GM23248 (cell line): ENCODE measurements around the gene PUS1.

Experiments
- EZH2 ChIP-seq: fragments of 200-600 bp; sonication (generic); IDR thresholded peaks from 2 replicates; pipeline ENCODE4 v1.6.1; 2018; ENCODE audit warnings: antibody characterized with exemption, mild to moderate bottlenecking; ENCODE audit not compliant: insufficient read depth, poor library complexity, severe bottlenecking
- EZH2phosphoT487 ChIP-seq: fragments of 200-600 bp; sonication (generic); IDR thresholded peaks from 2 replicates; pipeline ENCODE4 v1.6.1; 2018; ENCODE audit warnings: antibody characterized with exemption, moderate library complexity, mild to moderate bottlenecking, low read depth; ENCODE audit not compliant: insufficient read depth

GRCh38 chr12:131885543-131886057 is 43.5 kb upstream of the PUS1 start:
- TF ChIP-seq EZH2 (no peak), EZH2phosphoT487 (no peak)
